ENCODE measurements around the gene CFAP70. TPM values are rescaled to one million over a fixed set of nuclear protein-coding genes. Genes with fewer than 3 reads are reported as not detected.

The CFAP70 gene
- total RNA-seq, 1 experiment from 2014 or later = 0.24 TPM

DNA sequence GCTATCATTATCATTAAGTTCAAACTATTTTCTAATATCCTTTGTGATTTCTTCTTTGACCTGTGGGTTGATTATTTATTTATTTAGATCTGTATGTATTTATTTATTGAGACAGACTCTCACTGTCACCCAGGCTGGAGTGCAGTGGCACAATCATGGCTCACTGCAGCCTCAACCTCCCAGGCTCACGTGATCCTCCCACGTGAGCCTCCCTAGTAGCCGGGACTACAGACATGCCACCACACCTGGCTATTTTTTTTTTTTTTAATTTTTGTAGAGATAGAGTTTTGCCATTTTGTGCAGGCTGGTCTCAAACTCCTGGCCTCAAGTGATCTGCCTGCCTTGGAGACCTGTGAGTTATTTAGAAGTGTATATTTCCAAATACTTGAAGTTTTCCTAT lies 77.6 kb downstream of the CFAP70 start:
- no CpG with 5 or more reads among the region's 3 CpGs for WGBS (ENCODE audit: extremely low coverage, insufficient read length, low lambda C conversion rate)
- no peak overlapping the region for H3K4ac ChIP-seq (ENCODE audit: low read depth, low read length)

More for the DNA sequence above, 77.6 kb downstream of the CFAP70 start:
- no peak overlapping the region for H3K27ac ChIP-seq (ENCODE audit: insufficient read length, low read depth, low read length)
- no peak overlapping the region for H3K56ac ChIP-seq (ENCODE audit: insufficient read length, low read depth, low read length)
- no peak overlapping the region for H3K9ac ChIP-seq (ENCODE audit: extremely low read depth, insufficient read length, low read length)
- no peak overlapping the region for H2BK15ac ChIP-seq (ENCODE audit: low read depth, low read length)
- no peak overlapping the region for H3K18ac ChIP-seq (ENCODE audit: insufficient read length, low read depth, low read length)
- no peaks in the 10 kb centered on the region for H3K23me2 ChIP-seq (ENCODE audit: insufficient read length, low read depth, low read length, poor library complexity, severe bottlenecking)
- no peaks in the 10 kb centered on the region for H3K9me3 ChIP-seq (ENCODE audit: control insufficient read depth, low read depth, low read length)
- H3T11ph ChIP-seq (ENCODE audit: low read length) = no peak overlapping the region
- TF ChIP-seq, protein P1, sequence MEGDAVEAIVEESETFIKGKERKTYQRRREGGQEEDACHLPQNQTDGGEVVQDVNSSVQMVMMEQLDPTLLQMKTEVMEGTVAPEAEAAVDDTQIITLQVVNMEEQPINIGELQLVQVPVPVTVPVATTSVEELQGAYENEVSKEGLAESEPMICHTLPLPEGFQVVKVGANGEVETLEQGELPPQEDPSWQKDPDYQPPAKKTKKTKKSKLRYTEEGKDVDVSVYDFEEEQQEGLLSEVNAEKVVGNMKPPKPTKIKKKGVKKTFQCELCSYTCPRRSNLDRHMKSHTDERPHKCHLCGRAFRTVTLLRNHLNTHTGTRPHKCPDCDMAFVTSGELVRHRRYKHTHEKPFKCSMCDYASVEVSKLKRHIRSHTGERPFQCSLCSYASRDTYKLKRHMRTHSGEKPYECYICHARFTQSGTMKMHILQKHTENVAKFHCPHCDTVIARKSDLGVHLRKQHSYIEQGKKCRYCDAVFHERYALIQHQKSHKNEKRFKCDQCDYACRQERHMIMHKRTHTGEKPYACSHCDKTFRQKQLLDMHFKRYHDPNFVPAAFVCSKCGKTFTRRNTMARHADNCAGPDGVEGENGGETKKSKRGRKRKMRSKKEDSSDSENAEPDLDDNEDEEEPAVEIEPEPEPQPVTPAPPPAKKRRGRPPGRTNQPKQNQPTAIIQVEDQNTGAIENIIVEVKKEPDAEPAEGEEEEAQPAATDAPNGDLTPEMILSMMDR (conservative IDR thresholded peaks at IDR 0.05) = no peak
- H3K23ac ChIP-seq (ENCODE audit: insufficient read length, low read depth, low read length) = no peak overlapping the region
- no peak overlapping the region for H2AK5ac ChIP-seq (ENCODE audit: insufficient read length, low read length)
- no peaks in the 10 kb centered on the region for H3K36me3 Mint-ChIP-seq (ENCODE audit: insufficient read depth in 1 of 3, low read depth in 3 of 3)
- H3K4me3 Mint-ChIP-seq = no peak overlapping the region
- no peaks in the 10 kb centered on the region for H3K4me1 Mint-ChIP-seq
- no peaks in the 10 kb centered on the region for H3K9me3 Mint-ChIP-seq
- H4K91ac ChIP-seq (ENCODE audit: insufficient read length, low read depth, low read length) = no peak overlapping the region
- no peaks in the 10 kb centered on the region for H3K4me1 ChIP-seq (ENCODE audit: insufficient read depth, low read length)
- no peak overlapping the region for H2BK5ac ChIP-seq (ENCODE audit: insufficient read length, low read length)
- no peak overlapping the region for H2AFZ ChIP-seq (ENCODE audit: low read length)
- H3K79me1 ChIP-seq (ENCODE audit: insufficient read depth, low read depth, low read length, poor library complexity, severe bottlenecking) = no peaks in the 10 kb centered on the region
- no peak overlapping the region for H4K8ac ChIP-seq (replicated peaks; ENCODE audit: insufficient read length, low read depth, low read length)
- H3K79me2 ChIP-seq (ENCODE audit: insufficient read depth, low read length) = no peaks in the 10 kb centered on the region
- no peaks in the 10 kb centered on the region for H3K27me3 ChIP-seq (ENCODE audit: insufficient read depth, low read length)
- no peak overlapping the region for H3K27ac Mint-ChIP-seq
- no peak overlapping the region for H4K5ac ChIP-seq (ENCODE audit: insufficient read length, low read depth, low read length)
- H3K4me2 ChIP-seq (ENCODE audit: insufficient read depth, insufficient read length, low read length) = no peak overlapping the region
- no peaks in the 10 kb centered on the region for H3K27me3 Mint-ChIP-seq (ENCODE audit: low read depth)
- no peak overlapping the region for H2BK120ac ChIP-seq (ENCODE audit: low read depth, low read length, poor library complexity, severe bottlenecking)
- H2BK20ac ChIP-seq (ENCODE audit: low read depth, low read length, poor library complexity, severe bottlenecking) = no peak overlapping the region
- no peak overlapping the region for H2BK12ac ChIP-seq (ENCODE audit: insufficient read length, low read depth, low read length)
- no peak for DNase-seq
- no peak overlapping the region for H3K14ac ChIP-seq (ENCODE audit: insufficient read depth, low read length)
- H4K20me1 ChIP-seq (ENCODE audit: control insufficient read depth, insufficient read depth, insufficient read length) = no peaks in the 10 kb centered on the region

Data from H9 (cell line).